Hepatocyte (in vitro differentiated cells): ENCODE measurements around the gene DIAPH2. TPM values are rescaled to one million over a fixed set of nuclear protein-coding genes. Genes with fewer than 3 reads are reported as not detected.
A peak's percentile ranks its signal among the peaks of the same experiment; 100 is the strongest.

ENCODE experiments used
- DNase-seq: peaks from one replicate; pipeline ENCODE4 v3.0.0-alpha.2; 2016; ENCODE audit warnings: low spot score
- H2AFZ ChIP-seq: fragments of 200-600 bp; sonication (generic); 2 replicates; pipeline ENCODE4 v1.6.0; 2016; ENCODE audit warnings: antibody characterized with exemption, mild to moderate bottlenecking
- H3K27ac ChIP-seq: fragments of 200-600 bp; sonication (generic); 2 replicates; pipeline ENCODE4 v1.5.1; 2016; ENCODE audit warnings: mild to moderate bottlenecking
- H3K27me3 ChIP-seq: fragments of 200-600 bp; sonication (generic); 2 replicates; pipeline ENCODE4 v1.6.1; 2016
- H3K36me3 ChIP-seq: fragments of 200-600 bp; sonication (generic); replicated peaks from 2 replicates; pipeline ENCODE4 v1.5.1; 2016; ENCODE audit warnings: low read depth; ENCODE audit not compliant: insufficient read depth
- H3K4me1 ChIP-seq: fragments of 200-600 bp; sonication (generic); 2 replicates; pipeline ENCODE4 v1.5.1; 2016; ENCODE audit warnings: mild to moderate bottlenecking, moderate library complexity; ENCODE audit not compliant: insufficient read depth
- H3K4me2 ChIP-seq: fragments of 200-600 bp; sonication (generic); 2 replicates; pipeline ENCODE4 v1.6.0; 2016
- H3K4me3 ChIP-seq: fragments of 200-600 bp; sonication (generic); 2 replicates; pipeline ENCODE4 v1.5.1; 2016; ENCODE audit warnings: mild to moderate bottlenecking
- H3K79me2 ChIP-seq: fragments of 200-600 bp; sonication (generic); 2 replicates; pipeline ENCODE4 v1.6.0; 2017; ENCODE audit warnings: mild to moderate bottlenecking
- H3K9me2 ChIP-seq: fragments of 200-600 bp; sonication (generic); replicated peaks from 2 replicates; pipeline ENCODE4 v1.6.0; 2017; ENCODE audit warnings: mild to moderate bottlenecking; ENCODE audit not compliant: insufficient read depth
- H3K9me3 ChIP-seq: fragments of 200-600 bp; sonication (generic); 2 replicates; pipeline ENCODE4 v1.5.1; 2016; ENCODE audit warnings: low read depth, mild to moderate bottlenecking
- H4K20me1 ChIP-seq: fragments of 200-600 bp; sonication (generic); 2 replicates; pipeline ENCODE4 v1.6.0; 2016; ENCODE audit warnings: mild to moderate bottlenecking; ENCODE audit not compliant: insufficient read depth, poor library complexity, severe bottlenecking
- CTCF ChIP-seq: fragments of 200-600 bp; sonication (generic); IDR thresholded peaks from 2 replicates; pipeline ENCODE4 v1.5.1; 2016; ENCODE audit warnings: antibody characterized with exemption, mild to moderate bottlenecking; ENCODE audit not compliant: poor library complexity
- EZH2 ChIP-seq: fragments of 200-600 bp; sonication (generic); IDR thresholded peaks from 2 replicates; pipeline ENCODE4 v1.6.1; 2016; ENCODE audit warnings: antibody characterized with exemption, mild to moderate bottlenecking, borderline replicate concordance
- EZH2phosphoT487 ChIP-seq: fragments of 200-600 bp; sonication (generic); IDR thresholded peaks from one replicate; pipeline ENCODE4 v1.6.1; 2018; ENCODE audit warnings: antibody characterized with exemption, mild to moderate bottlenecking, low read depth, moderate library complexity; ENCODE audit not compliant: unreplicated experiment, severe bottlenecking
- WGBS: methylation state at CpG from one replicate; pipeline ENCODE4 v1.1.6; 2016; ENCODE audit warnings: low lambda C conversion rate; ENCODE audit errors: missing lambda C conversion rate; 5-methylcytosine and 5-hydroxymethylcytosine counted together
- polyA plus RNA-seq: library from polyadenylated mRNA; unstranded; fragments of >200 nt; fragmentation: Nextera tagmentation; extraction: Ambion mirVana; gene quantifications from 2 replicates; pipeline ENCODE4 v1.2.1, GENCODE V29; 2016
- total RNA-seq: library from RNA; depleted of rRNA; stranded (reverse); fragments of >200 nt; gene quantifications from 2 replicates; pipeline ENCODE4 v1.2.3, GENCODE V29; 2014

Gene DIAPH2
- total and polyA plus RNA-seq, 2 experiments from 2014 or later, result 14.8 to 32.4 TPM

- peak overlapping the region; percentile 8 for H3K27ac ChIP-seq
- H2AFZ ChIP-seq, result no peak overlapping the region
- no peaks in the 10 kb centered on the region for H3K36me3 ChIP-seq
- no peaks in the 10 kb centered on the region for H3K79me2 ChIP-seq
- H3K4me2 ChIP-seq, result no peak overlapping the region
- H3K4me1 ChIP-seq, result no peaks in the 10 kb centered on the region
- TF ChIP-seq EZH2phosphoT487 (no peak), EZH2 (no peak), CTCF (no peak)
- no peak for DNase-seq
- no peaks in the 10 kb centered on the region for H3K27me3 ChIP-seq
- H4K20me1 ChIP-seq, result no peaks in the 10 kb centered on the region
- H3K9me3 ChIP-seq, result no peaks in the 10 kb centered on the region
- H3K9me2 ChIP-seq, result no peaks in the 10 kb centered on the region
- no peak overlapping the region for H3K4me3 ChIP-seq
- WGBS, result 90% methylated on average over 2 of the region's 2 CpGs
These were observed 943.7 kb downstream of the DIAPH2 start for GRCh38 chrX:97628326-97628725.

- H3K4me1 ChIP-seq, result no peaks in the 10 kb centered on the region
- no peaks in the 10 kb centered on the region for H3K27me3 ChIP-seq
- no peaks in the 10 kb centered on the region for H3K79me2 ChIP-seq
- peak overlapping the region; percentile 13 for H3K4me2 ChIP-seq
- TF ChIP-seq CTCF (no peak), EZH2 (no peak), EZH2phosphoT487 (no peak)
- no peak overlapping the region for H3K4me3 ChIP-seq
- H2AFZ ChIP-seq, result no peak overlapping the region
- H3K9me3 ChIP-seq, result no peaks in the 10 kb centered on the region
- H3K36me3 ChIP-seq, result no peaks in the 10 kb centered on the region
- WGBS, result 66% methylated on average over 6 of the region's 6 CpGs
- peak; percentile 22 for DNase-seq
- no peaks in the 10 kb centered on the region for H3K9me2 ChIP-seq
- no peaks in the 10 kb centered on the region for H4K20me1 ChIP-seq
- H3K27ac ChIP-seq, result peak overlapping the region; percentile 8
These were observed 944.4 kb downstream of the DIAPH2 start for GRCh38 chrX:97628807-97629596.

GRCh38 chrX:97629597-97629985 lies 944.9 kb downstream of the DIAPH2 start:
- Histone ChIP-seq H3K36me3 (no peaks in the 10 kb centered on the region), H3K4me2 (no peak overlapping the region)
- DNase-seq, result no peak

More at GRCh38 chrX:97629597-97629985, 944.9 kb downstream of the DIAPH2 start:
- no peaks in the 10 kb centered on the region for H3K4me1 ChIP-seq
- no peaks in the 10 kb centered on the region for H3K27me3 ChIP-seq
- H3K9me2 ChIP-seq, result no peaks in the 10 kb centered on the region
- H3K27ac ChIP-seq, result no peak overlapping the region
- no peaks in the 10 kb centered on the region for H4K20me1 ChIP-seq
- no peak overlapping the region for H2AFZ ChIP-seq
- H3K4me3 ChIP-seq, result no peak overlapping the region
- no peaks in the 10 kb centered on the region for H3K9me3 ChIP-seq
- TF ChIP-seq CTCF, result no peak
- no peak for TF ChIP-seq EZH2
- no peak for TF ChIP-seq EZH2phosphoT487
- no peaks in the 10 kb centered on the region for H3K79me2 ChIP-seq
